GM20431 (cell line): ENCODE data around the gene NFASC.

Source experiments
- in situ Hi-C: fragments of 300-500 bp; cut with MseI, MboI; formaldehyde crosslinking; loops from one replicate; pipeline ENCODE4 v1.15.0; 2020; ENCODE audit warnings: low sequenced_read_pairs; ENCODE audit not compliant: unreplicated experiment

The NFASC gene

GRCh38 chr1:205069371-205070125 lies 198.9 kb downstream of the NFASC start:
- in situ Hi-C loops, result no loop called here

- in situ Hi-C loops, result no loop called here
Measured at GRCh38 chr1:205071028-205071409, 200.4 kb downstream of the NFASC start.

- in situ Hi-C loops, result no loop called here
Measured at GRCh38 chr1:205071801-205072200, 201.1 kb downstream of the NFASC start.

- in situ Hi-C loops, result no loop called here
Measured at GRCh38 chr1:205072286-205072685, 201.6 kb downstream of the NFASC start.
